Astrocyte of the cerebellum (primary cell): ENCODE results near the gene SASH1.
"Not testable (repeated sequence)": the region's sequence is repeated elsewhere in the genome, so short reads cannot be mapped to it uniquely, and the experiment has no call there.

ENCODE experiments used
- DNase-seq: peaks from one replicate; pipeline ENCODE4 v3.0.0-alpha.2; 2011; ENCODE audit warnings: low read depth
- H3K4me3 ChIP-seq: 2 replicates; pipeline ENCODE4 v1.5.1; 2011; ENCODE audit warnings: mild to moderate bottlenecking, low read depth, low read length, moderate library complexity
- CTCF ChIP-seq: IDR thresholded peaks from 2 replicates; pipeline ENCODE4 v1.5.1; 2012; ENCODE audit warnings: low read length, low read depth, moderate library complexity, mild to moderate bottlenecking; ENCODE audit errors: missing control alignments
- in situ Hi-C: cut with HindIII; loops from 2 replicates; pipeline ENCODE4 v1.10.0; 2017; ENCODE audit warnings: low sequenced_read_pairs

The SASH1 gene

GRCh38 chr6:148383658-148384368 is 41.2 kb downstream of the SASH1 start:
- in situ Hi-C loops, result no loop called here
- DNase-seq, result no peak
- no peak overlapping the region for H3K4me3 ChIP-seq
- TF ChIP-seq CTCF, result no peak

DNA sequence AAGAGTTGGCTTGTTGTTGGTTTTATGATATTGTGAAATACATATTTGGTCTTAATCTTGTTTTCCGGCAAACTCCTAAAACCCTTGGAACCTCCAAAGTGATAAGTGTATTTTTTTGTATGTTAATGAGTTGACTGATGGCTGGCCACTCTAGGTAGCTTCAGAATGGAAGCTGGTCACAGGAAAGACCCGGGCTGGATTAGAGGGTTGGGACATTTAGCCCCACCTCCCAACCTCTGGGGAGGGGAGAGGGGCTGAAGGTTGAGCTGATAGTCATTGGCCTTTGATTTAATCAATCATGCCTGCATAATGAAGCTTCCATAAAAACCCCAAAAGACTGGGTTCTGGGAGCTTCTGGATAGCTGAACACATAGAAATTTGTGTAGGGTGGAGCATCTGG is 42.7 kb downstream of the SASH1 start:
- no peak overlapping the region for H3K4me3 ChIP-seq
- no peak for TF ChIP-seq CTCF
- DNase-seq, result no peak
- in situ Hi-C loops, result no loop called here

DNA sequence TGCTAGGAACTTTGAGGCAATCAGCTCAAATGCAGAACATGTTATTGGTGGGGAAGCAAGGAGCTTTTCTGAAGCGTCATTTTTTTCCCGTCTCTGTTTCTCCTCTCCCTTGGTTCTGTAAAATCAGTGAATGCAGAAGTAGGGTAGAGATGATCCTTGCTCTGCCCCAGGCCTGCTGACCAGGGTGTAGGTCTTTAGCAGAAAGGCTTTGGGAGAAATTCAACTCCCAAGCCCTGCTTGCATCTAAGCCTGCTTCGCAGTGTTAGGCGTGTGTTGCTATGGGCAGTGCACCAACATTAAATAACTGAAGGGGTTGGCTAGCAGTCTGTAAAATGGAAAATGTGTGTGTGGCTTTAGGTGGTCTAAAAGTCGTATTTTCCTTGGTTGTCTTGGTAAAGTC is 45.9 kb downstream of the SASH1 start:
- no peak for DNase-seq
- no peak overlapping the region for H3K4me3 ChIP-seq
- in situ Hi-C loops, result no loop called here
- no peak for TF ChIP-seq CTCF

DNA sequence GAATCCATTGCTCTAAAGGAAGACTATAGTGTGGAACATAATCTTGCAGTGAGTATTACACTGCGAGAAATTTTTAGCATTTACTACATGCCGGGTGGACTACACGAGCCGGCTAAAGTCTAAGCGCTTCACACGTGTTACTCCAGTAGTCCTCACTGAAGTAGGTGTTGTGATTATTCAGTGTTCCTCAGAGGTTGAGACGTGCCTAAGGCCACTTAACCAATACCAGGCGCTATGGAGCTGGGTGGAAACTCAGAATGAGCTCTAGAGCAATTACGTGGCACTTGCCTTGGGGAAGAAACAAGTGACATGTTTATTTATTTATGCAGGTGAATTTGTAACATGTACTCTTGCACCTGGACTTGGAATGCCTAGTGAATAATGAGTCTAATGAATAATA is 46.4 kb downstream of the SASH1 start:
- H3K4me3 ChIP-seq, result no peak overlapping the region
- TF ChIP-seq CTCF, result no peak
- DNase-seq, result no peak
- in situ Hi-C loops, result no loop called here

DNA sequence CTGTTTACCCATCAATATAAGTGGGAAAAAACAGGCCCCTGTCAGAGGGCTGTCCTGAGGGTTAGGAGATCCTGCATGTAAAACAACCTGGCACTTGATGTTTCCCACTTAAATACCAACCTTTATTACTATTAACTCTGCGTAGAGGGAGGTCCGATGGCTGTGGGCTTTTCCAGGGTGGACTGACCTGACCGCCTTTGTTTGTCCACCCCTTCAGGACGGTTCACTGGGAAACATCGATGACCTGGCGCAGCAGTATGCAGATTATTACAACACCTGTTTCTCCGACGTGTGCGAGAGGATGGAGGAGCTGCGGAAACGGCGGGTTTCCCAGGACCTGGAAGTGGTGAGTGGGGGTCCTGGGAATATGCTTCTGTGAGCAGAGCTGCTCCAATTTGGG is 47.3 kb downstream of the SASH1 start:
- DNase-seq, result no peak

GRCh38 chr6:148392127-148392526 is 49.5 kb downstream of the SASH1 start:
- H3K4me3 ChIP-seq, DNase-seq, in situ Hi-C loops: not testable (repeated sequence)

More for the DNA sequence above, 47.3 kb downstream of the SASH1 start:
- TF ChIP-seq CTCF, result no peak
- in situ Hi-C loops, result no loop called here
- no peak overlapping the region for H3K4me3 ChIP-seq

DNA sequence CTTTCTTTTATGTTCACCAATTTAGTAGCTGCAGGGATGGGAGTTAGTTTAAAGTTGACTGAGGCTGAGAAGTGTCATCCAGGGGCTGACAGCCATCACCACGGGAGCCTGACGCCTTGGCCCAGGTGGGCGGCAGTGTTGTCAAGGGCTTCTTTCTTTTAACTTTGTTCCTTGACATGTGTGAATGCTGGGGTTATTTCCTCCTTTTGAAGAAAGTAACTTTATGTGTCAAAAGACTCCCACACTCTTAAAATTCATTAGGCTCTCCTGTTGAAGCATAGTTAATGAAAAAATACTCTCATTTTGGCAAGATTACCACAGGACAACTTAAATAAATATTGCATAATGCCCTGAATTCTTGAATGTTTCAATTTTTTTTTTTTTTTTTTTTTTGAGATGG is 50.0 kb downstream of the SASH1 start:
- DNase-seq, result no peak
- no peak overlapping the region for H3K4me3 ChIP-seq
- in situ Hi-C loops, result no loop called here
- TF ChIP-seq CTCF, result no peak
